NCI-H69 (cell line): ENCODE data around the gene RPRML.
"Not testable (repeated sequence)": the region's sequence is repeated elsewhere in the genome, so short reads cannot be mapped to it uniquely, and the experiment has no call there.

Source experiments
- DNase-seq: peaks from one replicate; lab custom pipeline; 2025; lab: John Stamatoyannopoulos, UW

Gene RPRML

GRCh38 chr17:46979147-46979863, at the start of gene RPRML:
Gene RPRML, minus strand, starts transcription at chr17:46979253. Its CDS starts 246 bp downstream, at chr17:46979007.
- peak; percentile 87 for DNase-seq

DNA sequence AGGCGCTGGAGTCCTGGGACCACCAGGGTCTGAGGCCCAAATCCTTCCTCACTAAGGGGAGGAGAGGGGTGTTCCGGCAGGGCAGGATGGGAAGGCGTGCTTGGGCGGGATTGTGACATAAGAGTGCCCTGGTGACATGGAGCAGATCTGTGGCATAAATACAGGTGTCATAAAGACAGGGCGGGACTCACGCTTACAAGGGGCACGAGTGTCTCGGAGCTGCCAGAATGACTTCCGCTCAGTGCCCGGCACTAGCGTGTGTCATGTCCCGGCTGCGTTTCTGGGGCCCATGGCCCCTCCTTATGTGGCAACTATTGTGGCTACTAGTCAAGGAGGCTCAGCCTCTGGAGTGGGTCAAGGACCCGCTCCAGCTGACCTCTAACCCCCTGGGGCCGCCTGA, 37.9 kb upstream of the RPRML start:
- not testable (repeated sequence) for DNase-seq

- DNase-seq, result no peak
These were observed 34.3 kb upstream of the RPRML start for GRCh38 chr17:47013341-47013740.

- DNase-seq, result no peak
These were observed 33.4 kb upstream of the RPRML start for GRCh38 chr17:47012457-47012856.

- no peak for DNase-seq
These were observed 30.9 kb upstream of the RPRML start for GRCh38 chr17:47009759-47010594.

- DNase-seq, result no peak
These were observed 25.9 kb upstream of the RPRML start for GRCh38 chr17:47004906-47005305.

- DNase-seq, result not testable (repeated sequence)
These were observed 24.8 kb upstream of the RPRML start for GRCh38 chr17:47003864-47004263.

GRCh38 chr17:46995841-46996571, 17.0 kb upstream of the RPRML start:
- DNase-seq, result peak; percentile 16

DNA sequence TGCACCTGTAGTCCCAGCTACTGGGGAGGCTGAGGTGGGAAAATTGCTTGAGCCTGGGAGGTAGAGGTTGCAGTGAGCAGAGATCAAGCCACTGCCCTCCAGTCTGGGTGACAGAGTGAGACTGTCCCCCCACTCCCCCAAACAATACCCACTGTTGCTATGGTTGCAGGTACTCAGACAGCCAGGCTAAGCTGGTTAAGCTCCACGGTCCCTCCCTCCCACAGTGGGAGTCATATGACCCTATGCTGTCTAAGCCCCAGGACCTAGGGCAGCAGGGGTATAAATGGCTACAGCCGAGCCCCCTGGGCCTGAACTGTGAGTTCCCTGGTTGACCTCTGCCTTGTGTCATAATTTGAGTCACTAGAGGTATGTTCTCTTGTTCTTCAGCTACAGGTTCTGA, 15.9 kb upstream of the RPRML start:
- DNase-seq, result no peak

- DNase-seq, result no peak
These were observed 12.6 kb upstream of the RPRML start for GRCh38 chr17:46991617-46992016.

DNA sequence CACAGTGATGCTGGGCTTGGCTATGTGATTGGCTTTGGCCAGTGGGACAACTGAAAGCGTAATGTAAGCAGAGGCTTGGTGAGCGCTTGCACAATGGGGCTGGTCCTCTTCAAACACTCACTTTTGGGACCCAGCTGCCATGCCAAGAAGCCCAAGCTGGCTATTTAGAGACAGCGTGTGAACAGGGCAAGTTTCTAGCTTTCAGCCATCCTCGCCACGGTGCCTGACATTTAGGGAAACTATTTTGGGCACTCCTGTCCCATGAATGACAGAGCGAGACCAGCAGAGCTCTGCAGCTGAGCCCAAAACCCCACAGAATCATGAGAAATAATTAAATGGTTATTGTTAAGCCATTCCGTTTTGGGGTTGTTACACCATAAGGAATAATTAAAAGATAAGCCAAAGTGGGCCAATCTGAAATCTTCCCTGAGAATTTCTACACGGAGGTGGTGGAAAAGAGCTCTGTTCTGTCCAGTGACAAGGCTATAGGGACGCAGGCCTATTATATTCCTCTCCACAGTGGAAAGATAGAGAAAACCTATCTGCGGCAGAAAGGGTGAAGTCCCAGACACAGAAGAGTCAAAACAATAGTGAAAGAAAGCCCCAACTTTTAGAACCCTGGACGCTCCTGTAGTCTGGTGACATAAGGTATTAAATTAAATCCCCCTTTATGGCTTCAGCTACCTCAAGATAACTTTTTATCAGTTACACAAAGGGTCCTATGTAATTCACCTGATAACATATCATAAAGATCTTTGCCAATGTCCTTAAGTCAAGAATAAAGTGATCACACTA, 10.8 kb upstream of the RPRML start:
- DNase-seq, result no peak

GRCh38 chr17:46987927-46988326, 8.9 kb upstream of the RPRML start:
- not testable (repeated sequence) for DNase-seq

DNA sequence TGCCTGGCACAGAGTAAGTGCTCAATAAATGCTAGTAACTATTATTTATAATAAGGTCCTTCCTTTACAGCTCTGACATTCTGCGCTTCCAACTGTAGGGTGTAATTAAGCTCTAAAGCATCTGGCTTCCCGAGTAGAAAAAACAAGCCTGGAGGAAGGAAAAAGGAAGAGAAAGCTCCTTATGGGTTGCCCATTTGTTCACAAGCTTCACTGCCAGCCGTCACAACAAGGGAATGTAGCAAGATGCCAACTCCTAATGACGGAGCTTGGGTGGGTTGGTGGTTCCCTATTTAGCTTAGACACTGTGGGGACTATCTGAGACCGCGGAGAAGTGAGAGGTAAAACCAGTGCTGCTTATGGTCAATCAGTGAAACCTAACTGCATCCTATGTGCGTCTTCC, 7.3 kb upstream of the RPRML start:
- peak; percentile 84 for DNase-seq

DNA sequence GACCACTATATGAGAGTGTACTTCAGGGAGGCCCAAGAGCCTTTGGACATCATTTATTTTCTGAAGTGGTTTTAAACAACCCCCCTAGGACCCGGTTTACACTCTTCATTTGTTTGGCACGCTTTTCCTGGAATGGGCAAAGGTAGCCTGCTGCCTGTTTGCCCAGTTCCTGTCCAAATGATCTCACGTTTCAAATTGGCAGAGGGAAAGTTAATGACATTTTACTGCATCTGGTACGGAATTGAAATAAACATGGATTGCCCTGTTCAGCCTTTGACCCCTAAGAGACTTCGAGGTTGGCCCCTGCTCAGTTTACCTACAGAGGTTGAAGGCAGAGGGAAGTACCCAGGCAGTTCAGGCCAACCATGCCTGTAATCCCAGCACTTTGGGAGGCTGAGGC, 5.8 kb upstream of the RPRML start:
- peak; percentile 90 for DNase-seq

GRCh38 chr17:46984341-46984740, 5.3 kb upstream of the RPRML start:
- DNase-seq, result peak; percentile 87

DNA sequence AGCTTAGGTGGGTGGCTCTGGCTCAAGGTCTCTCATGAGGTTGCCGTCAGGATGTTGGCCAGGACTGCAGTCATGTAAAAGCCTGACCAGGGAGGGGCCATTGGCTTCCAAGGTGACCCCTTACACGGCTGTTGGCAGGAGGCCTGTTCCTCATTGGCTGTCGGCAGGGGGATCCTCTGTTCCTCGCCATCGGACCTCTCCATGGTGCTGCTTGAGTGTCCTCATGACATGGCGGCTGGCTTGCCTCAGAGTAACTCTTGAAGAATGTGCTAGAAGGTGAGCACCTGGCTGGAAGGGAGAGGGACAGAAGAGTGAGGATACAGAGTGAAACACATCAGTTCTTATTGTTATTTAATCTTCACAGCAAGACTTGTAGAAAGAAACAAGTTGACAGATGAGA, 4.7 kb upstream of the RPRML start:
- no peak for DNase-seq

DNA sequence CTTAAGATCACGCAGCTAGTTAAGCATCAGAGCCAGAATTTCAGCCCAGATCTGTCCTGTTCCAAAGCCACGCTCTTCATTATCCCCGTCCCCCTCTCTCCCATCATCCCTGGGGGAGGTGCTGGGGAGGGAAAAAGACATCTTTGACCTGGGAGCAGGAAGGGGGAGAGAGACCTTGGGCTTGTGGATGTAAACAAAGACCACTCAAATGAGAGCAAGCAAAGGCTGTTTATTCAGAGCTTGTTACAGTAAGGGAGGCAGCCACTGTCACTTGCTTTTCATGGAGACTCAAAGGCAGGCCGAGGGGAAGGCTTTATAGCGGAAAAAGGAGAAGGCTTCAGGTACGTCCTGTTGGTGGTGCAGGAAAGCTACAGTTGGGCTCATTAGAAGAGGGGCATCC, 3.5 kb upstream of the RPRML start:
- DNase-seq, result no peak

GRCh38 chr17:46978489-46979146, 435 bp downstream of the RPRML start:
- DNase-seq, result peak; percentile 68

DNA sequence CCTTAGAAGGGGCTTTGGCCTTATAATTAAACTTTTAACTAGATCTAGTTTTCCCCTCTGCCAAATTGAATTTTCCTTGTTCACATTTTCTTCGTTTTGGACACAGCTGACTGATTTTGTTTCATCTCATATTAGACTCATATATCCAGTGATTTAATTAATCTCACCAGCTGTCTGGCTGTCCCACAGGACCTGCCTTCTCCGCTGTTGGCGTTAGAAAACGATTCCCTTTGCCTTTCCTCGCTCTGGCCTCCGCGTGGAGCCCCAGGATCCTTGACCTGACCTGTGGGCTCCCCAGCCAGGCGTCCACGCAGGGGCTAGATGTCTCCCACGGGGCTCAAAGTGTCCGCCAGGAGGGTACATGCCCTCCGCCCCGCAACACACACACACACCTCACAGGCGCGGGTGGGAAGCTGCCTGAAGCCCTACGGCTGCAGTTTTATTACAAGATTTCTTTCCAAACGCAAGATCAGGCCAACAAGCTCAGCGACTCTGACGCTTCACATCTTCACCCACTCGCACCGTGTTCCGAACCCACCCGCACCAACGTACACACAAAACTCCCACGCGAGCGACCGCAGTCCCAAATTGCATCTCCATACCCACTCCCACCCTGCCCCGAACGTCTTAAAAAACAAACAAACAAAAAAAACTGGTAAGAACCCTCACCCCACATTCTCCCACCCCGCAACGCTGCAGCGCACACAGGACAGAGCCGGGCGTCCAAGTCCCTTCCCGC, 1.1 kb downstream of the RPRML start:
- peak; percentile 46 for DNase-seq

DNA sequence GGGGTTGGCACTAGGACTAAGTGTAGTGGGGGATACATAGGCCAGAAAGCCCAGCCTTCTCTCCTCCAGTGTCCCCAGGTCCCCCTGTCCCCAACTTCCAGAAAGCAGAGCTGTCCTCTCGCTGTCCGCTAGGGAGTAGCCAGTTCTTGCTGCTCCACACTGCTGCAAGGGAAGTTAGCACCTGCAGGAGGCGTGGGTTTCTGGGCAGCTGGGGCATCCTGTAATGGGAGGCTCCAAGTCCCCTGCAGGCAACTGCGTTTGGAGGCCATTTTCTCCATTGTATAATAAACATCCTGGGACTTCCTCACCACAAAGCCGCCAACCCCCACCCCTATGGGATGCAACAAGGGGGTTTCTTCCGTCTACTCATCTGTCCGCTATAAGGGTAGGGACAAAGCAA, 1.7 kb downstream of the RPRML start:
- DNase-seq, result peak; percentile 92
